ENCODE measurements around the gene SCYGR6. TPM values are rescaled to one million over a fixed set of nuclear protein-coding genes. Genes with fewer than 3 reads are reported as not detected.

The SCYGR6 gene
- total RNA-seq, 1 donor from 2014 or later, result not detected

GRCh38 chr2:227710986-227711385 is 13.6 kb downstream of the SCYGR6 start:
- no peak for DNase-seq

DNA sequence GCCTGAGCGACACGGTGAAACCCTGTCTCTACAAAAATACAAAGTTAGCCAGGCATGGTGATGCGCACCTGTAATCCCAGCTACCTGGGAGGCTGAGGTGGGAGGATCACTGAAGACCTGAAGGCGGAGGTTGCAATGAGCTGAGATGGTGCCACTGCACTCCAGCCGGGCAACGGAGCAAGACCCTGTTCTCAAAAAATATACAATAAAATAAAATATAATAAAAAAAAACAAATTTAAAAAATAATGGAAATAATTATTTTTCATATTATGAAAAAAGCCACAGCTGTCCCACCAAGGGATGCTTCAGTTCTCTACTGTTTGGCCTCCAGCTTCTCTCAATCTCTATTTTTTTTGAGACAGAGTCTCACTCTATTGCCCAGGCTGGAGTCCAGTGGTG is 17.2 kb downstream of the SCYGR6 start:
- no peak for DNase-seq

DNA sequence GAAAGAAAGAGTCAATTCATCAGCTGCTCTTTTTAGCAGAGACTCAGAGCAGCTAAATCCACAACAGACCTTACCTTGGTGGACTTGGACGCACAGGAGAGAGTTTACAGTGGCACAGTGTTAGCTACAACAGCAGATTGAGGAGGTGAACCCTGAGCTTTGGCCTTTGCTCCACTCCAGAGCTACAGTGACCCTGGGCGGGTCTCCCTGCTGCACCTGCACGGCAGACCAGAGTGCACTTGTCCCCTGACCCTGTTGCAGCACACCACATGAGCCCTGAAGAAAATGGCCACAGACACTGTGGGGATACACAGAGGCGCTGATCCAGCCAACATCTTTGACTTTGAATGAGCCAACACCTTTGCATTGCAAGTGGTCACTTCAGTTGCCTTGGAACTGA is 17.7 kb downstream of the SCYGR6 start:
- no peak for DNase-seq

GRCh38 chr2:227703961-227704360 is 20.6 kb downstream of the SCYGR6 start:
- no peak for DNase-seq

- DNase-seq, result no peak
Observed at GRCh38 chr2:227703280-227703732, 21.3 kb downstream of the SCYGR6 start.

DNA sequence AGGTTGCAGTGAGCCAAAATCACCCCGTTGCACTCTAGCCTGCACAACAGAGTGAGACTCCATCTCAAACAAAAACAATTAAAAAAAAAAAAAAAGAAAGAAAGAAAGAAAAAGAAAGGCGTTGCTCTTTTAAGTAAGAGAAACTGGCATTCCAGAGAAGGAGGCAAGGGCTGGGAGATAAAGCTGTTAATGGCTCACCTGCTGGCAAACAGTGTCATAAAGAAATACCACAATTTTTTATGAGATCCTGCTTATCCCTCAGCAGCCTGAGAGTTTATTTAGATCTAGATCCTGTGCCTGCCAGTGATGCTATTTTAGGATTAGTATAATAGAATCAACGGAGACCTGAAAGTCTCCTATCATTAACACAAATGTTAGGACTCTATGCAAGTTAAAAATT is 23.0 kb downstream of the SCYGR6 start:
- DNase-seq, result no peak

DNA sequence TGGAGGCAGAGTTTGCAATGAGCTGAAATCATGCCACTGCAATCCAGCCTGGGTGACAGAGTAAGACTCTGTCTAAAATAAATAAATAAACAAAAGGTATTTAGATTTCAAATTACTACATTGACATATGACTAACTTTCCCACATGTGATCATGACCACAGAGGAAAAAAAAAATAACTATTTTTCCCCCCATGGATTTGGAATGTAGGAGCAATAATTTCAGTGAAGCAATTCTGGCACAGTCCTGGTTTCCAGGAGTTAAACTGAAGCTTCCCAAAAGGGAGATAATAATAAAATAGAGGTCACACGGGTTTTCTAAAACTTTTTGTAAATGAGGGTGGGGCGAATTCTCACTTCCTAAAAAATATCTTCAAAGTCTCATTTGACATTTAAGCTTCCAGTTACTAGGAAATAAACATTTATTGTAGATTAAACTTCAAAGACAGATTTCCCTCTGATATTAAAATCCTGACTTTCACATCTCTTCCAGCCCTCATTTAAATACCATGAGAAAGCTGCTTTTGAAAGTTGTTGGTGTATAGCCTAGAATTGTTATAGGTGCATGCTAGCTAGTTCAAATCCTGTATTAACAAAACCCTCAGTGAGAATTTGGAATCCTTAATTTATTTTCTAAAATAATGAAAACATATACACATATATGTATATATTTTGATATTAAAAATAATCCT is 27.4 kb downstream of the SCYGR6 start:
- no peak for DNase-seq

- no peak for DNase-seq
Observed at GRCh38 chr2:227687189-227687588, 37.4 kb downstream of the SCYGR6 start.

GRCh38 chr2:227684258-227684657 is 40.3 kb downstream of the SCYGR6 start:
- no peak for DNase-seq

- no peak for DNase-seq
Observed at GRCh38 chr2:227677928-227678327, 46.6 kb downstream of the SCYGR6 start.

DNA sequence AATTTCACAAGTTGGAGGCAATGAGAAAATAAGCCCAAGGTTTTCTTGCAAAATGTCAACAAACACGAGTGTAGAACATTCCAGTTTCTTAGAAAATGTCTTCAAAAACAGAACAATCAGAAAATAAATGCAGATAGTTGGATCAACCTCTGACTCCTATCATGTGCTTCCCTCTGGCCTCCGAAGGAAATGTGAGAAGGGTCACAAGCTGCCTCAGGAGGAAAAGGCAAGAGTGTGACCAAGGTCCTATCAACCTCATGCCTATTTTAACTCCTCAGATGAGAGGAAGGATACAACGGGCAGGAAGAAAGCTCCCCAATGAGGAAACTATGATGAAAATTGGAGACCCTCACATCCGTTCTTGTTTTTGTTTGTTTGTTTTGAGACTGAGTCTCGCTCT is 50.1 kb downstream of the SCYGR6 start:
- DNase-seq, result no peak

Other genes starting within 250 kb of the SCYGR6 start
- not detected in 2 replicates for gene SCYGR2, start 125.9 kb downstream of the SCYGR6 start, total RNA-seq
- gene SCYGR3, start 109.9 kb downstream of the SCYGR6 start, total RNA-seq, result not detected in 2 replicates
- not detected in 2 replicates for gene SCYGR4, start 107.3 kb downstream of the SCYGR6 start, total RNA-seq
- not detected in 2 replicates for gene SCYGR5, start 58.0 kb downstream of the SCYGR6 start, total RNA-seq
- 0.14 TPM in 1 of 2 replicates, not detected in the other for gene SLC19A3, start 6.7 kb downstream of the SCYGR6 start, total RNA-seq
- gene SCYGR7, start 3.6 kb upstream of the SCYGR6 start, total RNA-seq, result not detected in 2 replicates
- not detected in 2 replicates for gene SCYGR8, start 21.1 kb upstream of the SCYGR6 start, total RNA-seq
- 0.65 and 1.0 TPM in 2 replicates for gene CCL20, start 89.1 kb upstream of the SCYGR6 start, total RNA-seq
- 0.51 TPM in 1 of 2 replicates, not detected in the other for gene DAW1, start 146.9 kb upstream of the SCYGR6 start, total RNA-seq

All from dermis blood vessel endothelial cell (primary cell).